NCI-H82 treated with DMSO at 0.1 percent for 48 hours (cell line): Measurements from ENCODE around the gene LHFPL6.

Source experiments
- DNase-seq: peaks from one replicate; lab custom pipeline; 2025; ENCODE audit not compliant: unreplicated experiment; lab: John Stamatoyannopoulos, UW

Gene LHFPL6

DNA sequence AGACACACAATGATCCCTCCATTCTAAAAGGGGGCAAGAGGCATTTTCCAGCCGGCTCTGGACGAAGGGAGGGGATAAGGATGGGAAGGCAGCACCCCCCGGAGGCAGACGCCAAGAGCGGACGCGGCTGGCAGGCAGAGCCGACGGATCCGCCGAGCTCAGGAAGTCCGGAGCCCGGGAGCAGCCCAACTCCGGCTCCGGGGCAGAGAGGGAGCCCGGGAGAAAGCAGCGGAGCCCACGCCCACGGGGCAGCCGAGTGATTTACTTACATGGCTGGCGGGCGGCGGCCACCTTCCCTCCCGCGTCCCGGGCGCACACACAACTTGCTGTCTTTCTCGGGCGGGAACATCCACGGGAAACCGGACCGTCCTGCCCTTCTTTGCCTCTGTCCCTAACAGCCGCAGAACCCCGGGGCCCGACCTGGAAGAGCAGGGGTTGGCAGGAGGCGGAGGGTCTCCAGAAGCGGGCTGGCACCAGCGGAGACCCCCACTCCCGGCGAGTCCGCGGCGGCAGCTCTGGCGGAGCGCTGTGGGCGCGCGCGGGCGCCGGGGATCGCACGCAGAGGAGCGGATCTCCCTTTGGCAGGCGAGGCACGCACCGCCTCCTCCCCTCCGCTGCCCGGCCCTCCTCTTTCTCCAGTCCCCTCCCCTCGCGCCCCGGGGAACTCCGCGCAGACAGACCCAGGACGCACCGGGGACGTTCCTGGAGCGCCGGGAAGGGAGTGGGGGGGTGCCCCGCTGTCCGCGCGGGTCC, at the start of gene LHFPL6:
Gene LHFPL6 (minus strand): TSS at position 580 of the 753 bp plus-strand sequence.
- DNase-seq, result peak; percentile 64

DNA sequence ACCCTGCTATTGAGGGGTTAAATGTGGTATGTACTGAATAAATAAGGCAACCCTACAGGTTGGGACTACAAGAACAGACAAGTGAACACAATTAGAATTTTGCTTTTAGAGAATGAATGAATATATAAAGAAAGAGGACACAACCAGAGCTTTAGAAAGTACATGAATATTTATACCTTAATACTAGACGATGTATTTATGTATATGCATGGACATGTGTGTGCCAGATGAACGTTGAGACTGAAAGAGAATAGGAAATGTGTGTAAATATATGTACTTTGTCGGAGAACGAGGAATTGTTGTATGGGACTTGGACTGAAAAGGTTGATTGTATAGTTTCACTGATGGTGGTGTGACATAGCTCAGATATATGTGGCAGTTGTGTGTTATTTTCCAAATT, 43.1 kb upstream of the LHFPL6 start:
- DNase-seq, result no peak

GRCh38 chr13:39641645-39642044, 38.7 kb upstream of the LHFPL6 start:
- no peak for DNase-seq

GRCh38 chr13:39637890-39638289, 34.9 kb upstream of the LHFPL6 start:
- DNase-seq, result no peak

DNA sequence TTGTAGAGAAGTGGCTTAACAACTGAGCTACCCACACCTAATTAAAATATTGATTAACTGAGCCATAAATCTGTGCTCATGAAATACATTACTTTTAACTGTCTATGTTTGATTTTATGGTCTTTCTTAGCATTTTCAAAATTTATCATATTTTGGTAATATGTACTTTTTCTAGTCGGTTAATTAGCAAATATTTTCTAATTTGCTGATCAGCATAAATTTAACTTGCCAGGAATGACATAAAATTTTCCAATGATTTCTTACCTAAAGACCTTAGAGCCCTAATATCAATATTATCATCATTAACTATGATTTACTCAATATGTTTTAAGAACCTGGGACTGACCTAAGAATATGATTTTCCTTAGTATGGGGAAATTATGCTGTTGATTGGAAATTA, 32.6 kb upstream of the LHFPL6 start:
- DNase-seq, result no peak

GRCh38 chr13:39632994-39633393, 30.0 kb upstream of the LHFPL6 start:
- no peak for DNase-seq

GRCh38 chr13:39631307-39631706, 28.3 kb upstream of the LHFPL6 start:
- DNase-seq, result no peak

DNA sequence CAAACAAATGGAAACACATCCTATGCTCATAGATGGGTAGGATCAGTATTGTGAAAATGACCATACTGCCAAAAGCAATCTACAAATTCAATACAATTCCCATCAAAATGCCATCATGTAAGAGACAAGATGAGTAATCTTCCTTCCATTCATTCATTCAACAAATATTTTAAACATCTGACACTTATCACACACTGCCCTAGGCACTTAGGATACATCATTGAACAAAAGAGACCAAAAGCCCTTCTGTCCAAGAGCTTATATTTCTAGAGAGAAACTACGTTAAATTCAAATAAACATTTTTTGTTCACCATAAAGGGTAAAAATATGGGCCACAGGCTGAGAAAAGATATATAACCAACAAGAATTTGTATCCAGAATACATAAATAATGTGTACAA, 20.5 kb upstream of the LHFPL6 start:
- DNase-seq, result no peak

DNA sequence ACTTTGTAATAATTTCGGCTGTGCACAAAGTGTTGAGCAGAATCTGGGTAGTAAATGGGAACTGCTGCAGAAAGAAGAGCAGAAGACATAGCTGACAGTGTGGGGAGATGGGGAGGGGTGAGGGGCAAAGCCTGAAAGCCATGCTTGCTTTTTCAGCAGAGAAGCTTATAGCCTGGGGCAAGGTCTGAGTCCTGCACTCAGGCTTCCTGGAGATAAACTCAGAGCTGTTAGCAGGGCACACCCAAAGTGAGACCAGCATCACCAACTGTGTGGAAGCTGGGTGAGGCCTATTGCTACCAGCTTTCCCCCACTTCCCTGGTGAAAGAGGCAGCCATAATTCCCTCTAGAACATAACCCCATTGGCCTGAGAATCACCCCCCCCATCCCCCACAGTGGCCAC, 15.6 kb upstream of the LHFPL6 start:
- DNase-seq, result no peak

DNA sequence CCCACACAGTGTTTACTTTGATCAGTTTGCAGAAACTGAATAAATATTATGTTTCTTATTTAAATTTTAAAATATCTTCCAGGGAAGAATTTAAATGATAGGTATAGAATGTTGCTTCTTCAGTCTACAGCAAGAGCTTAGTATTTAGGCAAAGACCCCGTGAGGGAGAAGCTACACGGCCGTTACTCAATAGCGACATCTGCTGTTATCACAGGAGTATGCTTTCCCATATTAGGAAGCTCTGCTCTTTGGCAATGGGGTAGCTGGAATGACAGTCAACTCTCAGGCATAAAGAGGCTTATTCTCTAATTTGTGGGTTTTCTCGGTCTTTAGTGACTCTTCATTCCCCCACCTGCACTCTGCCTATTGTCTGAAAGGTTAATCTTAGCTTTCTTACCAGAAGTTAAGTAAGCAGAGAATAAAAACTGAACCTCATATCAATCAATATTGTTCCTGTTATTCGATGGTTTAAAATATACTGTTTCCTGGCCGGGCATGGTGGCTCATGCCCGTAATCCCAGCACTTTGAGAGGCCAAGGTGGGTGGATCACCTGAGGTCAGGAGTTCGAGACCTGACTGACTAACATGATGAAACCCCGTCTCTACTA, 13.2 kb upstream of the LHFPL6 start:
- DNase-seq, result peak; percentile 84

DNA sequence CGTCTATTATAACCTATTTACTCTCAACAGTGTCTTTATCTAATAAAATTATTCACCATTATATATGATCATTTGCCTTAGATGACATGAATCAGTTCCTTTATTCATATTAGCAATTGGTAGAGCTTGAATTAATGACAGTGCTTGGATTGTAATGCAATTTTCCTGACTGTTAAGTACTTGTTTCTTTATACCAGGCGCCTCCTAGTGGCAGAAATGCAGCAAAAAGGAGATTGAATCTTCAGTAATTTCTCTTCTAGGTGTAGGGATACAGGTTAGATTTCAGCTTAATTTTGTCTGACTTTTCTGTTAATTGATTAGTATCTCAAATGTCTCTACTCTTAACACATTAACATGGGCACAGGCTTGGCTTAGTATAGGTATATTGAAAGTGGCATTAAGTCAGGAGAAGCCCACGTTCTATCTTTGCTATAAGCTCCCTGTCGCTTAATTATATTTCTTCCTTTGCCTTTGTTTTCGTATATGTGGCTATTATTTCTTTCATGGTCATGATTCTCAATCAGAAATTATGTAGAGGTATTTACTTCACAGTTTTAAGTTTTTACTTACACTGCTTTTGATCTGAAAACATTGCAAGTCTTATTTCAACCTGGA, 9.1 kb upstream of the LHFPL6 start:
- peak; percentile 77 for DNase-seq

DNA sequence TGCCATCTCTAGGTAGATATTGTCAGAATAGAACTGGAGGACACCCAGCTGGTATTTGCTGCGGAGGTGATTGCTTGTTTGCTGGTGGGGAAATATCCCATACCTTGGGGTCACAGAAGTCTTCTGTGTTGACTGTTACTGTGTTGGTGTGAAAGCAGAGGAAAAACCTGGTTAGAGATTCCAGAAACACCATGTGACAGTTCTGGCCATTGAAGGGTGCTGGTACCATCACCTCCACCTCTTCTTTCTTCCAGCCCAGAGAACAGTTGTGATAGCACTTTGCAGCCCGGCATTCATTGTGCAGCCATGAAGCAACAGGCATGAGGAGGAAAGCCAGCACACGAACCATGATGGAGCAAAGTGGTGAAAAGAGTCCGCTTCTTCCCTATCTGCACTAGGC, 4.9 kb upstream of the LHFPL6 start:
- no peak for DNase-seq

DNA sequence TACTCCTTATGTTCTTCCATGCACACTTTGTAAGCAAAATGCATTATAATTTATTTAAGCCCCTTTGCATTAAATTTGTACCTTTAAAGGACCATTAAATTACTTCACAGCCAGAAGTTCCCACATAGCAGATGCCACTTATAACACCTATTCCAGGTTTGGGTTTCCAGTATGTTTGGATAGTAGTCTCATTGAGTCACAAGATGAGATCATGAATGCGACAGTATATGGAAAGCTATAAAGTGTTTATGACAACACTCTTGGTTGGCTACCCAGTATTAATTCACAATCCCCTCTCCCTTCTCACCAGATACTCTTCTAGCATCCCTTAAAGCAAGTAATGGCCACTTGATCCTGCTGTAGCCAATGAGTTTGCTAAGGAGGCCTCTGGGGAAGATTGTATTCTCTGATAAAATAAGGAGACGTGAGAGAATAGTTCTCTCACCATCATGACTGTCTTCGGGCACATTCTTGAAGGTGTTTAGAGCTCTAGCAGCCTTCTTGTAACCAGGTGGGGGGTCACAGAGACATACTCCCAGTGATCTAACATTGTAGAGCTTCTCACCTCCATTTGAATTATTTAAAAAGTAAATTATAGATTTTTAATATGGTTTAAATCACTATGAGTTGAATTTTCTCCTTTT, 2.8 kb upstream of the LHFPL6 start:
- DNase-seq, result no peak

GRCh38 chr13:39604756-39605155, 1.8 kb upstream of the LHFPL6 start:
- DNase-seq, result no peak

GRCh38 chr13:39603424-39603947, 493 bp upstream of the LHFPL6 start:
- DNase-seq, result peak; percentile 30

DNA sequence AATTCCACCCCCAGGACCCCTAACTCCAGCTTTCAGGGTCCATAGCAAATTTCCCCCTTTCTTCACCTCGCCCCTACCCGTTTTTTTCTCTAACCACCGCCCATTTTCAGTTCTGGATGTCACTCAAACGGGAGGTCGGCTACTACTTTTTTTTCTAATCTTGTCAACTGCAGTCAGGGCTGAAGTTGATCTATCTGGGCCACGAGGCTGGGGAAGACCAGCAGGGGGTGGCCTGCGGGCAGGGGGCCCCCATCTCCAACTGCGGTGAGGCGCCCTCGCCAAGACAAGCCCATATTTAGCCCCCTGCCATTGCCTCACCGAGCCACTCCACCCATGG, 748 bp downstream of the LHFPL6 start:
- DNase-seq, result peak; percentile 64

- no peak for DNase-seq
Measured at GRCh38 chr13:39601636-39602035, 1.4 kb downstream of the LHFPL6 start.

GRCh38 chr13:39600766-39601165, 2.2 kb downstream of the LHFPL6 start:
- DNase-seq, result no peak

GRCh38 chr13:39599842-39600241, 3.2 kb downstream of the LHFPL6 start:
- no peak for DNase-seq

DNA sequence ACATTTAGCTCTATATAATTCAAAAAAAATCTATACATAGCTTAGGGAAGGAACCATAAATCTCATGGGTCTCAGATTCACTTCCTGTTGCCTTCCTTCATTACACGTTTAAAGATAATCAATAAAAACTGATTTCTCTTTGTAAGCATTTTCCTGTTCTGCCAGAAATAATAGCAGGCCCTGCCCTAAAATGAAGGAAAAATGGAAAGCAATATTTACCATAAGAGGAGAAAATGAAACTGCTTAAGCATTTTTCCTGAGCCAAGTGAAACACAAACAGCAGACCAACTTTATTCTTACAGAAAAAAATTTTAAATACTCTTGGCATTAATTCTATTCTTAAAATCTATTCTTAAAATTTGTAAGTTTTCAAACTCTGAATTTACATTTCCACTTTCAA, 4.0 kb downstream of the LHFPL6 start:
- no peak for DNase-seq

- no peak for DNase-seq
Measured at GRCh38 chr13:39597838-39598237, 5.2 kb downstream of the LHFPL6 start.

DNA sequence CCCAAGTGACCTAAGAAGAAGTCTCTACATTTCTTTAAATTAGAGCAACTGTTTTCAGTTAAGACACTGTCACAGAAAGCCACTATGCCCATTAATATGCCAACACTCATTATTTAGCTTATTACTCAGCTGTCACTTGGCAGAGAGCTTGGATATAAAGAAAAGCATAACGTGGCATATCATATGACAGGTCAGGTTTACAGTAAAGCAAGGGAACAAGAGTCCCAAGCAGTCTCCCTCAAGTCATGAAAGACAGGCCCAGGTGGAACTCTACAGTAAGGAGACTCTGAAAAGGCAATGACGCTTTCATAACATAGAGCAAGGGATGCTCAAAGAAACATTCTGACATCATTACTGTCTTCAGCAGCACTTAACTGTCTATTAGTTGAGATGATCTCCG, 6.3 kb downstream of the LHFPL6 start:
- no peak for DNase-seq
